GM12801 (cell line): Measurements from ENCODE around the gene PLXNB2.

Experiments used
- CTCF ChIP-seq: IDR thresholded peaks from one replicate; pipeline ENCODE4 v1.5.1; 2011; ENCODE audit warnings: control low read depth; ENCODE audit not compliant: insufficient read length; ENCODE audit errors: extremely low read depth

The PLXNB2 gene

GRCh38 chr22:50277761-50278160 lies 29.7 kb downstream of the PLXNB2 start:
- TF ChIP-seq CTCF: no peak

- no peak for TF ChIP-seq CTCF
These were observed 31.3 kb downstream of the PLXNB2 start for GRCh38 chr22:50276143-50276542.

- no peak for TF ChIP-seq CTCF
These were observed 32.0 kb downstream of the PLXNB2 start for GRCh38 chr22:50275181-50276055.

- TF ChIP-seq CTCF: no peak
These were observed 32.7 kb downstream of the PLXNB2 start for GRCh38 chr22:50274771-50275170.

GRCh38 chr22:50274311-50274710 lies 33.1 kb downstream of the PLXNB2 start:
- no peak for TF ChIP-seq CTCF

GRCh38 chr22:50272044-50272802 lies 35.2 kb downstream of the PLXNB2 start:
- no peak for TF ChIP-seq CTCF

GRCh38 chr22:50271519-50271970 lies 35.9 kb downstream of the PLXNB2 start:
- no peak for TF ChIP-seq CTCF
